ENCODE measurements around the gene DUSP8. TPM values are rescaled to one million over a fixed set of nuclear protein-coding genes. Genes with fewer than 3 reads are reported as not detected.

DUSP8 gene
- total RNA-seq, 4 donors from 2014 or later: 2.5 to 18.4 (median 13.2) TPM

DNA sequence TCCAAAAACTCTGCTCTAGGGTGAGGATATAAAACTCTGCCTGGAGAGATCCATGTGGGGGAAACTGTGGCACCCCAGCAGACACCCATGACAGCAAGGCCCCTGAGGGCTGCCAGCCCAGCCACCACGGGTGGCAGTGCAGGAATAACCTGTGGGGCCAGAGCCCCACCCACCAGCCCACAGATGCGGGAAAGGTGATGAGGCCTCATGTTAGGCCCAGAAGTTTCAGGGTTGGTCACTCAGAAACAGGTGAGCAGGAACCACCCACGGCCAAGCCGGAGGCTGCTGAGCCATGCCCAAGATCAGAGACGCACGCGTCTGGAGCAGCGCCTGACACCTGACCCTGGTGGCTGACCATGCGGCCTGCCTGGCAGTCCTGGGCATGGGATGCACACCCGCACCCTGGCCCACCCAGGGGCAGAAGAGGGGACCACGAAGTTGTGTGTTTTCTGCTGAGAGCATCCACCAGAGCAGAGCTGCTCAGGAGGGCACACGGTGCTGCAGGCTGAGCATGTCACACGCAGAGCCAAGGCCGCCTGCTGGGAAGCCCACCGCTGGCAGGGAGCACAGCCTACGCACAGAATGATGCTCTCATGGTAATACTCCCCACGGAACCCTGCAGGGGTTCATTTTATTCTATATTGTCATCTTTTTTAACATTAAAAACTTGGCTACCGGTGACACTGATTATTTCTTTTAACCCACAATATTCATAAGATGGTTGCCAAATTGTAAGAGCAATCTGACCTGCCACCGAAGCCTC lies 41.2 kb downstream of the DUSP8 start:
- TF ChIP-seq CTCF (IDR thresholded peaks at IDR 0.05): no peak
- no peak for TF ChIP-seq POLR2A (IDR thresholded peaks at IDR 0.05)
- no peak for DNase-seq
- Histone ChIP-seq H3K27ac (no peak overlapping the region), H3K4me3 (no peak overlapping the region), H3K4me1 (peaks cover 0 to 23% (median 0%) of the 10 kb centered on the region in 4 donors), H3K36me3 (peaks cover 0 to 14% (median 0%) of the 10 kb centered on the region in 3 donors), H3K27me3 (no peaks in the 10 kb centered on the region), H3K9me3 (no peaks in the 10 kb centered on the region)

DNA sequence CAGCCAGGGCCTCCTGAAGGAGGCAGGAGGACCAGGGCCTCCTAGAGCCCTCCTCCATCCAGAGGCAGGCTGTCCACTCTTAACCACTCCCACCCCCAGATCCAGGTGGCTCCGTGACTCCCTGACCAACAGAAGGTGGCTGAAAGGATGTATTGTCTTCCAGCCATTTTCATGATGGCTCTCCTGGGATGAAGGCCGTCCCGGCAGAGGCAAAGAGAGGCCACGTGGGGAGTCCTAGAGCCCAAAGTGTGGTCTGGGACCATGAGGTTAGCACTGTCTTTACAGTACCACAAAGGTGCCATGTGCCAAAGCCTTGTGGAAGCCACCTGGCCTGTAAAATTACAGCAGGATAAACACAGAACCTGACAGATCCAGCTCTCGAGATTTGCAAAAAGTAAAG lies 42.3 kb downstream of the DUSP8 start:
- H3K4me3 ChIP-seq: no peak overlapping the region
- H3K4me1 ChIP-seq: peaks cover 0 to 23% (median 0%) of the 10 kb centered on the region in 4 donors
- H3K36me3 ChIP-seq: peaks cover 0 to 6% (median 0%) of the 10 kb centered on the region in 3 donors
- H3K27ac ChIP-seq: no peak overlapping the region
- DNase-seq: no peak
- H3K9me3 ChIP-seq: no peaks in the 10 kb centered on the region
- TF ChIP-seq POLR2A (IDR thresholded peaks at IDR 0.05) (no peak), CTCF (IDR thresholded peaks at IDR 0.05) (no peak)
- no peaks in the 10 kb centered on the region for H3K27me3 ChIP-seq

DNA sequence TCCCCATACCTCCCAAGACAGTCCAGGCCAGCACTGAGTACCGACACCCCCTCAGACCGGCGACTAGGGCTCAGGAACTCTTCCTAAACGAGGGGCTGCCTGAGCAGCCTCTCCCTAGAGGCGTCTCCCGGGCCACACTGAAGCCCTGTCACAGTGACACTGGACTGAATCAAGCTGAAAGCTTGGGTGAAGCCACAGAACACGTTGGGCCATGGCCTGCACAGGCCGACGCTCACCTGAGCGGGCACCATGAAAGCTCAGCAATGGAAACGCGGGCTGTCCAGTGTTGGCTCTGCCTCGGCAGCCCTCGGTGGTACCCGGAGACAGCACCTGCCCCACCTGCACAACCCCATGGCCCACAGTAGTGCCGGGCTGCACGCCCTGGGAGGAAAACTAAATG lies 42.8 kb downstream of the DUSP8 start:
- TF ChIP-seq POLR2A (IDR thresholded peaks at IDR 0.05) (no peak), CTCF (IDR thresholded peaks at IDR 0.05) (no peak)
- DNase-seq: no peak
- Histone ChIP-seq H3K4me1 (peaks cover 0 to 23% (median 0%) of the 10 kb centered on the region in 4 donors), H3K36me3 (peaks cover 0 to under 1% (median 0%) of the 10 kb centered on the region in 3 donors), H3K4me3 (no peak overlapping the region), H3K27me3 (no peaks in the 10 kb centered on the region), H3K9me3 (no peaks in the 10 kb centered on the region), H3K27ac (no peak overlapping the region)

DNA sequence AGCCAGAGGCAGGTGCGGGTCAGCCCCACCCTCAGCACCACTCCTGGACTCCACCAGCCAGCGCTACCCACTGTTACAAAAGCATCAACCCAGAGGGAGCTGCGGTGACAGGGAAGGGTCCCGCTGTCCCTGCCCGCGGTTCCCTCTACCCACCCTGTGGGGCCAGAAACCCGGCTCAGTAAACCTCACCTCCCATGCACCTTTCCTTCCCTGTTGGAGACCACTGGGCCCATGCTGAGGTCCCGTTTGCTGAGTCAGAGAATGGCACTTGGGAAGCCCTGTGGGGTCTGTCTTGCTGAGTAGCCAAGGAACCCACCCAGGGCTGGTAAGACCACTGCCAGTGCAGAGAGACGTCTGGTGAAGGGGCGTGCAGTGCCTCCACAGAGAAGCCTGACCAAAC lies 43.4 kb downstream of the DUSP8 start:
- H3K9me3 ChIP-seq: no peaks in the 10 kb centered on the region
- H3K27me3 ChIP-seq: no peaks in the 10 kb centered on the region
- TF ChIP-seq CTCF (IDR thresholded peaks at IDR 0.05) (no peak), POLR2A (IDR thresholded peaks at IDR 0.05) (no peak)
- peaks cover 0 to 23% (median 2%) of the 10 kb centered on the region in 4 donors for H3K4me1 ChIP-seq
- no peak overlapping the region for H3K27ac ChIP-seq
- no peak for DNase-seq
- no peaks in the 10 kb centered on the region for H3K36me3 ChIP-seq
- no peak overlapping the region for H3K4me3 ChIP-seq

DNA sequence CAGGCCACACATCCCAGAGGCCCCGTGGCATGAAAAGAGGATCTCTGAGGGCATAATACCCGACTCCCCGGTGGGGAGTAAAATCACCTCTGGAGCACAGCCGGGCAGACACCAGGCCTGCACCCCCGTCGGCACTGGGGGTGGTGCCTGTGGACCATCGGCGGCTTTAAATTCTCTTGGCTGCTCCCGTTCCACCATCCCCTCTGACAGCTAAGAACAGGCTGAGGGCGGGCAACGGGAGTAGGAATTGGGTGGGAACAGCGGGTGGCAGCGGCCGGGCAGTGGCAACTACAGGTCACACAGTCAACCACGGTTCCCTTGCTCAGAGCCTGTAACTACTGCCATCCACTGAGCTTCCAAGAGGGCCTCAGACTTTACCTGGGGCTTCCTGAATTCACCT lies 45.3 kb downstream of the DUSP8 start:
- Histone ChIP-seq H3K4me3 (no peak overlapping the region), H3K4me1 (peaks cover 0 to 7% (median 3%) of the 10 kb centered on the region in 4 donors), H3K36me3 (no peaks in the 10 kb centered on the region), H3K27me3 (no peaks in the 10 kb centered on the region), H3K27ac (no peak overlapping the region), H3K9me3 (no peaks in the 10 kb centered on the region)
- TF ChIP-seq POLR2A (IDR thresholded peaks at IDR 0.05) (no peak), CTCF (IDR thresholded peaks at IDR 0.05) (no peak)
- DNase-seq: no peak

All from Peyer's patch (tissue), 4 donors.